GM21360 (cell line): ENCODE data around the gene EGFL7.
A peak's percentile ranks its signal among the peaks of the same experiment; 100 is the strongest.
"Not testable (repeated sequence)": the region's sequence is repeated elsewhere in the genome, so short reads cannot be mapped to it uniquely, and the experiment has no call there.

ENCODE experiments used
- ATAC-seq: cut with Tn5 transposase; IDR thresholded peaks from one replicate; pipeline ENCODE4 v1.9.1; 2021; ENCODE audit warnings: mild to moderate bottlenecking, moderate library complexity; ENCODE audit not compliant: unreplicated experiment

EGFL7 gene

GRCh38 chr9:136696502-136696901 lies 33.8 kb downstream of the EGFL7 start:
- ATAC-seq, result no peak

- ATAC-seq, result no peak
Measured at GRCh38 chr9:136697146-136697820, 34.6 kb downstream of the EGFL7 start.

- ATAC-seq, result no peak
Measured at GRCh38 chr9:136697821-136698526, 35.3 kb downstream of the EGFL7 start.

GRCh38 chr9:136698635-136699246 lies 36.0 kb downstream of the EGFL7 start:
- no peak for ATAC-seq

GRCh38 chr9:136700304-136700703 lies 37.6 kb downstream of the EGFL7 start:
- no peak for ATAC-seq

GRCh38 chr9:136700959-136701667 lies 38.4 kb downstream of the EGFL7 start:
- ATAC-seq, result peak; percentile 62

- peak; percentile 10 for ATAC-seq
Measured at GRCh38 chr9:136701668-136702053, 38.9 kb downstream of the EGFL7 start.

GRCh38 chr9:136703276-136703860 lies 40.7 kb downstream of the EGFL7 start:
- ATAC-seq, result no peak

- ATAC-seq, result not testable (repeated sequence)
Measured at GRCh38 chr9:136704741-136705140, 42.0 kb downstream of the EGFL7 start.

GRCh38 chr9:136705564-136705963 lies 42.8 kb downstream of the EGFL7 start:
- no peak for ATAC-seq

- ATAC-seq, result no peak
Measured at GRCh38 chr9:136707011-136707410, 44.3 kb downstream of the EGFL7 start.

- ATAC-seq, result no peak
Measured at GRCh38 chr9:136707849-136708517, 45.3 kb downstream of the EGFL7 start.

GRCh38 chr9:136709454-136710109 lies 46.9 kb downstream of the EGFL7 start:
- no peak for ATAC-seq

- no peak for ATAC-seq
Measured at GRCh38 chr9:136710543-136710942, 47.8 kb downstream of the EGFL7 start.

GRCh38 chr9:136711219-136711648 lies 48.5 kb downstream of the EGFL7 start:
- not testable (repeated sequence) for ATAC-seq

GRCh38 chr9:136711751-136712689 lies 49.3 kb downstream of the EGFL7 start, which contains the start of gene DIPK1B:
TSS of gene DIPK1B (plus strand) at chr9:136712572. CDS start at chr9:136712666, 94 bp downstream.
- no peak for ATAC-seq

- ATAC-seq, result no peak
Measured at GRCh38 chr9:136712690-136713544, 50.2 kb downstream of the EGFL7 start.

GRCh38 chr9:136713550-136713949 lies 50.8 kb downstream of the EGFL7 start:
- ATAC-seq, result no peak
